HG03442 (cell line): ENCODE results near the gene STPG2.
"Not testable (repeated sequence)": the region's sequence is repeated elsewhere in the genome, so short reads cannot be mapped to it uniquely, and the experiment has no call there.

Experiments
- ATAC-seq: cut with Tn5 transposase; IDR thresholded peaks from one replicate; pipeline ENCODE4 v1.9.1; 2021; ENCODE audit warnings: mild to moderate bottlenecking, moderate library complexity; ENCODE audit not compliant: unreplicated experiment

Gene STPG2

DNA sequence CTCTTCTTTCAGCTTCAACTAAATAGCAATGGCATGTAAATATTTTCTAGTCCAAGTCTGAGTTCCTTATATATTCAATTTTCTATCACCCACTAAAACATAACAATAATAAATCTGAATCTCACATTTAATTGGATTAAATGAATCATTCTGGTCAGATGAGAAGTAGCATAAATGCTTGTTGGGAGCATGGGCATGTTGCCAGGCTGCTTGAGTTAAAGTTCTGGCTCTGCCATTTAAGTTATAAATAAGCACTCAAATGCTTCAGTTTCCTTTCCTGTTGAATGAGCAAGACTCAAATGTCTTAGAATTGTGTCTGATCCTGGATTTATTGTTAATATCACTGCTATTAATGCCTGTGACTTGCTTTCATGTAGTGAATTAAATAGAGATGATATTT lies 496.3 kb downstream of the STPG2 start:
- no peak for ATAC-seq

- no peak for ATAC-seq
Measured at GRCh38 chr4:97645071-97645821, 498.0 kb downstream of the STPG2 start.

- no peak for ATAC-seq
Measured at GRCh38 chr4:97643179-97643578, 500.1 kb downstream of the STPG2 start.

- ATAC-seq, result no peak
Measured at GRCh38 chr4:97639961-97640360, 503.3 kb downstream of the STPG2 start.

- ATAC-seq, result not testable (repeated sequence)
Measured at GRCh38 chr4:97633831-97634230, 509.4 kb downstream of the STPG2 start.

DNA sequence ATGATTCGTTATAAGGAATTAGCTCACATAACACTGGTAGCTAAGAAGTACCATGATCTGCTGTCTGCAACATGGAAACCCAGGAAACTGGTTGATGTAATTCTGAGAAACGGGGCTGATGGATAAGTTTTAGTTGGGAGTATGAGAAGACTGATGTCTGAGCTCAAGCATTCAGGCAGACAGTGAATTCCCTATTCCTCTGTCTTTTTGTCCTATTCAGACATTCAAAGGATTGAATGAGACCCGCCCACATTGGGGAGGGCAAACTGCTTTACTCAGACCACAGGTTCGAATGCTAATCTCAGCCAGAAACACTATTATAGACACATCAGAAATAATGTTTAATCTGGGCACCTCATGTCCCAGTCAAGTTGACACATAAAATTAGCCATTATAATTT lies 515.5 kb downstream of the STPG2 start:
- no peak for ATAC-seq

- no peak for ATAC-seq
Measured at GRCh38 chr4:97624204-97624603, 519.1 kb downstream of the STPG2 start.

DNA sequence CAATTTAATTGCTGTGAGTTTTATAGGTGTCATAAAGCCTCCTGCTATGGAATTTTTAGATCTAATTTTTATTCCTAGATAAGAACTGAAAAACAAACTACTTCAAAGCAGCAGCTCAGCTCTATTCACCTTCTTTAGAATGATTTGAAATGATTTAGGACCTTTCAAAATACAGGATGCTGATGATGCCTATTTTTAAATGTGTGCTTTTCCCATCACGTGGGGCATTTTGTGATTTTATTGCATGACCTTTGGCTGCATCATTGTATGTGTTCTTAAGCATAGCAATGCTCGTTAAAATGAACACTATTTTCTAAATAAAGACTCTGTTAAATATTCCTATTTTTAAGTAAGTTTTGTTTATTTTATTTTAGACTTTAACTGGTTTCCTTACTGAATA lies 537.3 kb downstream of the STPG2 start:
- no peak for ATAC-seq

DNA sequence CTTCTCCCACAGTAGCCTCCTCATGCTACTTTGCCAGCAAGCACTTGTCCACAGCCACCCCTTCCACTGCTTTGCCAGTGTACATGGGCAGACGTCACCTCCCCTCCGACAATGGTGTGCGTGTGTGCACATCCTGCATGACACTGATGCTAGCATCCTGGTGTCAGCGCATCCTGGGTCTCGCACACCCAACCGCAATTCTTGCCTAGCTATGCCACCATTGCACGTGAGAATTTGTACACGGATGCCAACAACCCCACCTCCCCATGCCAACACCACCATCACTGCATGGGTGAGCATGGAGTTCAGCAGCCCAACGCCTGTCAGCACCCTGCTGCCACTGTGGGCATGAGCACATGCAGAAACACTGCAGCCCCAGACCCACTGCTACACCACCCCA lies 550.0 kb downstream of the STPG2 start:
- ATAC-seq, result no peak

DNA sequence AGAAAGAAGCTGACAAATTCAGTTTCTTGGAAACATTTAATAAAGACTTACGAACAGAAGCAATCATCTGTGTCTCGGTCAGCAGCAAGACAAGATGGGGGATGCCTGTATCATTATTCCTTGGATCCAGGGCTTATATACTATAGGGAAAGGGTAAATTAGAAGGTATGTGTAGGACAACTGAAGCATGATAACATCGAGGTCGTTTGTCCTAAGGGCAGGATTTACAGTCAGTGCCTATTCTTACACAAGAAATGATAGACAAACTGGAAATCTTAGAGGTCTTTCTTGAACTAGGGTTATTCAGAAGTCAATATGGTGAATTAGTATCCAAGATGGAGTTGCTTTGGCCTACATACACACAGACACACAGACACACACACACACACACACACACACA lies 553.0 kb downstream of the STPG2 start:
- ATAC-seq, result no peak

DNA sequence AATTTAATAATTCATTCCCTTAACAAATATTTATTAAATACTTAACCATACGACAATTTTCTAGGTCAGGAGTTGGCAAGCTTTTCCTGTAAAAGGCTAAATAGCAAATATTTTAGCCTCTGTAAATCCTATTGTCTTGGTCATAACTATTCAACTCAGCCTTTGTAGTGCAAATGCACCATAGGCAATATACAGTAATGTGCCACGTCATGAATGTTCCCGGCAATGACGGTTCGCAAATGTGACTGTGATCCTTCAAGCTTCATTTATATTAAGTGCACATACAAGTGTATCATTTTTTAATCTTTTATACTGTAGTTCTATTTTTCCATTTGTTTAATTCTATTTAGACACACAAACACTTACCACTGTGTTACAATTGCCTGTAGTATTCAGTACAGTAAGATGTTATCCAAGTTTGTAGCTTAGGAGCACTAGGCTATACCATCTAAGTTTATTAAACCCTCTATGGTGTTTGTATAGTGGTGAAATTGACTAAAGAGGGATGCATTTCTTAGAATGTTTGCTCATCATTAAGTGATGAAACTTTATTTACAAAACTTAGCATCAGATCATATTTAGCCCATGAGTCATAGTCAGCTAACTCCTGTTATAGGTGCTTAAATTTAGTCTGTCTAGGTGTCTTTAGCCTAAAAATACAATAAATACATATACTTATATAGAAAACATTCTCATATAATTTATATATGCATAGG lies 553.6 kb downstream of the STPG2 start:
- no peak for ATAC-seq

- ATAC-seq, result no peak
Measured at GRCh38 chr4:97587912-97588311, 555.4 kb downstream of the STPG2 start.

GRCh38 chr4:97585274-97585673 lies 558.0 kb downstream of the STPG2 start:
- no peak for ATAC-seq

DNA sequence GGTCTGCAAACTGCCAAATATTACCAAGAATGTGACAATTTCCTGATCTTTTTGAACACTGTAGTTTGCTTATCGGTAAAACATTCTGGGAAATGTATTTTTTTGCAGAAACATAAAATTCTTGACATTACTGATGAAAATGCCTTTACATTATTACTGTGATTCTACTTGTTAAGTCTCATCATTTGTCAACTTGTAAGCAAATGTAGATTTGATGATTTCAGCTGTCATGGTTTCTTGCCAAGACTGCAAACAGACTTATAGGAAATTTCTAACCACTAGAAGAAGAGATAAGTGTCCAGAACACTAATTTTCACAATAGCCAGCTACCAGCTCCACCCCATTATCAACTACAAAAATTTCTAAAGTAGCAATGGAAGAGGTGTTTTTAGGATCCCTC lies 560.4 kb downstream of the STPG2 start:
- ATAC-seq, result no peak

DNA sequence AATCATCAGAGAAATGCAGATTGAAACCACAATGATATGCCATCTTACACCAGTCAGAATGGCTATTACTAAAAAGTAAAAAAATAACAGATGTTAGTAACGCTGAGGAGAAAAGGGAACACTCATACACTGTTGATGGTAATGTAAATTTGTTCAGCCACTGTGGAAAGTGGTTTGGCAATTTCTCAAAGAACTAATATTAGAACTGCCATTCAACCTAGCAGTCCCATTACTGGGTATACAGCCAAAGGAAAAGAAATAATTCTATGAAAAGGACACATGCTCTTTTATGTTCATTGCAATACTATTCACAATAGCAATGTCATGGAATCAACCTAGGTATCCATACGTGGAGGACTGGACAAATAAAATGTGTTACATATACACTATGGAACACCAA lies 566.3 kb downstream of the STPG2 start:
- ATAC-seq, result no peak

DNA sequence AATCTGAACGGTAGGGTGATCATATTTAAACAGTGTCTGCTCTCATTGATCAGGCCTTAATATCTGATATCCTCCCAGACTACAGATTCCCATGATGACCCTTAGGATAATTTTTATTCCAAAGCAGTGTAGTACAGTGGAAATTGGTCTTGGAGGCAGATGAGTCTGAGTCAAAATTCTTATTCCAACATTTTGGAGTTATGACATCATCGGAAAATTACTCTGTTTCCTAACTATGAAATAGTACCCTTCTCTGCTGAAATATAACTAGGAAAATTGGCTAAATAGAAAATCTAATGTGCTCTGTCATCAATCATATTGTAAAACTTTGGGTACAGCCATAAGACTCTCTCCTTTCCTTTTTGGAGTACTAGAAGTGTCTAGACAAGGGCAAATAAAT lies 583.3 kb downstream of the STPG2 start:
- no peak for ATAC-seq

- no peak for ATAC-seq
Measured at GRCh38 chr4:97558204-97558778, 585.0 kb downstream of the STPG2 start.

GRCh38 chr4:97550637-97551036 lies 592.6 kb downstream of the STPG2 start:
- not testable (repeated sequence) for ATAC-seq

DNA sequence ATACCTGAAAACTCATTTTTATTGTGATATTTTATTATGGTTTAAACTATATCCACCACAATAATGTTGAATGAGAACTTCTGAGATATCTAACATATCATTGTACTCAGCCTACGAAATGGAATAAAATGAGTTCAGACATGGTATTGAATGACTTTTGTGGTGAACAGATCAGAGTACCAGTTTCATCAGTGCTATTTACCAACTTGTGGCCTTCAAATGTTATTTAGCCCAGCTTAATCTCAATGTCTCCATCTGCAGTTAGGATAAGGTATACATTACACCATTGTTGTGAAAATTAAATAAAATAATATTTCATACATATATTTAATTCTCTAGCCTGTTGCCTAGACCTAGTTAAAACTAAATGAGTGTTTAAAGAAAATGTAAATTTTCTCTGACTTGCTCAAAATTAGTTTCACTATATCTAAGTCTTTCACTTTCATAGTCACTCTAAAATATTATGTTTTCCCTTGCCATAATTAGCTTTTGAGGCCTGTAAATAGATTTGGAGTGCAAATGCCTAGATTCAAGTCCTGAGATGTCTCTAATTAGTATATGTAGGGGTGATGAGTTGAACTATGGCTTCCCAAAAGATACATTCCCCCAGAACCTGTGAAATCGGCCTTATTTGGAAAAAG lies 594.2 kb downstream of the STPG2 start:
- peak; percentile 66 for ATAC-seq

- ATAC-seq, result no peak
Measured at GRCh38 chr4:97548186-97548585, 595.1 kb downstream of the STPG2 start.

GRCh38 chr4:97531351-97531750 lies 611.9 kb downstream of the STPG2 start:
- ATAC-seq, result no peak

- ATAC-seq, result no peak
Measured at GRCh38 chr4:97530676-97531075, 612.6 kb downstream of the STPG2 start.
